ENCODE results near the gene PRKG1.

PRKG1 gene

DNA sequence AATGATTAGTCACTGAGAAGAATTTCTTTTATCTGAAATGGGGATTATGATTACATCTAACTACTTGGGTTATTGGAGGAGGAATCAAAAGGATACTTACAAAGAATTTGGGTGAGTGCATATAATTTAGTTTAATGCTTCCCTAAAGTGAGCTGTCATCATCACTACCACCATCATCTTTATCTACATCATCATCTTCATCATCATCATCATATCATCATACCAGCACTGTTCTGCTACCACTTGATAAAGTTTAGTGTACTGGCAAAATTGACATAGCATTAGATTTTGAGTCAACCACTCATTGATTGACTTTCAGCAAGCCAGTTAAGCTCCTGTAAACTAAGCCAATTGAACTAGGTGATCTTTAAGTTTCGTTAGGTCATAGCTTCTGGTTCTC, 994.2 kb downstream of the PRKG1 start:
- no peak overlapping the region for H3K27ac Mint-ChIP-seq
- peaks cover 3% of the 10 kb centered on the region for H3K9me3 Mint-ChIP-seq
- H3K4me3 Mint-ChIP-seq, result no peak overlapping the region
- H3K36me3 Mint-ChIP-seq (ENCODE audit: low read depth), result no peaks in the 10 kb centered on the region
- H3K4me1 Mint-ChIP-seq (ENCODE audit: low read depth), result no peaks in the 10 kb centered on the region
- no peak for DNase-seq
- no peaks in the 10 kb centered on the region for H3K27me3 Mint-ChIP-seq

DNA sequence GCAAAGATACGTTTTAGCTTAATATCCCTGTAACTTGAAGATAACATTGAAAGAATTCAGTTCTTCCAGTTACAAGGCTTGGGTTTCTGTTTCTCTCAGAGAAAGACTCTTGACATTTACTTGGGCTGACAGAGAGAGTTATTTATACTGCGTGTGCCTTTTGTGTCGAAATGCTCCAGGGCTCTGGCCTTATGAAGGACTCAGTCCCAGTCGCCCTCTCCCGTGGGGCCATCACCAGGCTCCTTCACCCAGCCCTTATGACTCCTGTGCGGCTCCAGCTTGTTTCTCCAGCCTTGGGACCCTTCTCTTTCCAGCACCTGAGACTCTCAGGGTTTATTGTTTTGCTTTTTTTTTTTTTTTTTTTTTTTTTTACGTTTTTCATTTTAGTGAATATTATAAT, 997.5 kb downstream of the PRKG1 start:
- Mint-ChIP-seq H3K9me3 (peaks cover 3% of the 10 kb centered on the region), H3K36me3 (ENCODE audit: low read depth) (no peaks in the 10 kb centered on the region), H3K27me3 (no peaks in the 10 kb centered on the region), H3K4me1 (ENCODE audit: low read depth) (no peaks in the 10 kb centered on the region), H3K4me3 (no peak overlapping the region), H3K27ac (no peak overlapping the region)
- DNase-seq, result no peak

DNA sequence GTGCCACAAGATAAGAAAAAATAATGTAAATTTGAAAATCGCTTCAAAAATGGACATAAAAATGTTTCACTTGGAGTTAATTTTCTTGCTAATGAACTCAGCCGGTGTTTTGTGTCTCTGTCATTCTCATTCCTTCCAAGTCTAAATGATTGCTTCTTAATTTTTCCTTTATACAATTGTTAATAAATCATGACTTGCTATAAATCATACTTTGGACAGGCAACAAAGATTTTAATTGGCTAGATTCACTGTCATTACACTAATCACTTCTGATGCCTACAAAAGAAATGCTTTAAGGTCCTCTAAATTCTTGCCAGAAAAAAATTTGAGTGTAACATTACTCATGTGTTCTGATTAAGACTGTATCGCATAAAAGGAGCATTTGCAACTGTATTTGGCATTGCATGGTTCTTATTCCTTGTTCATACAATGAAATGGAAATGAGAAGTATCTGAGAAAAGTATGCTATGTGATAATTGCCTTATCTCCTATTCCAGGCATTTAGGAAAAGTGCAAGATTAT, 1000.3 kb downstream of the PRKG1 start:
- H3K4me1 Mint-ChIP-seq (ENCODE audit: low read depth), result no peaks in the 10 kb centered on the region
- no peaks in the 10 kb centered on the region for H3K27me3 Mint-ChIP-seq
- H3K36me3 Mint-ChIP-seq (ENCODE audit: low read depth), result no peaks in the 10 kb centered on the region
- DNase-seq, result no peak
- H3K9me3 Mint-ChIP-seq, result no peaks in the 10 kb centered on the region
- no peak overlapping the region for H3K27ac Mint-ChIP-seq
- no peak overlapping the region for H3K4me3 Mint-ChIP-seq

GRCh38 chr10:52077814-52078213, 1003.5 kb downstream of the PRKG1 start:
- DNase-seq, result no peak
- H3K9me3 Mint-ChIP-seq, result no peaks in the 10 kb centered on the region
- H3K4me3 Mint-ChIP-seq, result no peak overlapping the region
- no peaks in the 10 kb centered on the region for H3K27me3 Mint-ChIP-seq
- H3K4me1 Mint-ChIP-seq (ENCODE audit: low read depth), result no peaks in the 10 kb centered on the region
- H3K27ac Mint-ChIP-seq, result no peak overlapping the region
- H3K36me3 Mint-ChIP-seq (ENCODE audit: low read depth), result no peaks in the 10 kb centered on the region

- DNase-seq, result no peak
- Mint-ChIP-seq H3K9me3 (no peaks in the 10 kb centered on the region), H3K4me3 (no peak overlapping the region), H3K4me1 (ENCODE audit: low read depth) (no peaks in the 10 kb centered on the region), H3K36me3 (ENCODE audit: low read depth) (no peaks in the 10 kb centered on the region), H3K27me3 (no peaks in the 10 kb centered on the region), H3K27ac (no peak overlapping the region)
Measured at GRCh38 chr10:52078397-52078937, 1004.2 kb downstream of the PRKG1 start.

GRCh38 chr10:52082307-52082706, 1008.0 kb downstream of the PRKG1 start:
- no peaks in the 10 kb centered on the region for H3K36me3 Mint-ChIP-seq (ENCODE audit: low read depth)
- no peak overlapping the region for H3K4me3 Mint-ChIP-seq
- H3K27me3 Mint-ChIP-seq, result no peaks in the 10 kb centered on the region
- DNase-seq, result no peak
- H3K9me3 Mint-ChIP-seq, result no peaks in the 10 kb centered on the region
- no peak overlapping the region for H3K27ac Mint-ChIP-seq
- no peaks in the 10 kb centered on the region for H3K4me1 Mint-ChIP-seq (ENCODE audit: low read depth)

- Mint-ChIP-seq H3K27me3 (no peaks in the 10 kb centered on the region), H3K36me3 (ENCODE audit: low read depth) (no peaks in the 10 kb centered on the region), H3K4me1 (ENCODE audit: low read depth) (no peaks in the 10 kb centered on the region), H3K4me3 (no peak overlapping the region), H3K9me3 (no peaks in the 10 kb centered on the region), H3K27ac (no peak overlapping the region)
- no peak for DNase-seq
Measured at GRCh38 chr10:52083422-52083821, 1009.1 kb downstream of the PRKG1 start.

GRCh38 chr10:52092390-52092789, 1018.1 kb downstream of the PRKG1 start:
- Mint-ChIP-seq H3K4me1 (ENCODE audit: low read depth) (no peaks in the 10 kb centered on the region), H3K27ac (no peak overlapping the region), H3K27me3 (no peaks in the 10 kb centered on the region), H3K36me3 (ENCODE audit: low read depth) (no peaks in the 10 kb centered on the region), H3K4me3 (no peak overlapping the region), H3K9me3 (no peaks in the 10 kb centered on the region)
- no peak for DNase-seq

GRCh38 chr10:52098130-52098529, 1023.8 kb downstream of the PRKG1 start:
- no peak for DNase-seq
- Mint-ChIP-seq H3K27ac (no peak overlapping the region), H3K4me1 (ENCODE audit: low read depth) (no peaks in the 10 kb centered on the region), H3K27me3 (no peaks in the 10 kb centered on the region), H3K36me3 (ENCODE audit: low read depth) (no peaks in the 10 kb centered on the region), H3K9me3 (no peaks in the 10 kb centered on the region), H3K4me3 (no peak overlapping the region)

GRCh38 chr10:52099026-52099600, 1024.8 kb downstream of the PRKG1 start:
- no peak overlapping the region for H3K4me3 Mint-ChIP-seq
- no peaks in the 10 kb centered on the region for H3K27me3 Mint-ChIP-seq
- no peaks in the 10 kb centered on the region for H3K36me3 Mint-ChIP-seq (ENCODE audit: low read depth)
- no peak overlapping the region for H3K27ac Mint-ChIP-seq
- no peak for DNase-seq
- H3K4me1 Mint-ChIP-seq (ENCODE audit: low read depth), result no peaks in the 10 kb centered on the region
- no peaks in the 10 kb centered on the region for H3K9me3 Mint-ChIP-seq

GRCh38 chr10:52100011-52100547, 1025.8 kb downstream of the PRKG1 start:
- no peaks in the 10 kb centered on the region for H3K9me3 Mint-ChIP-seq
- H3K27ac Mint-ChIP-seq, result no peak overlapping the region

DNA sequence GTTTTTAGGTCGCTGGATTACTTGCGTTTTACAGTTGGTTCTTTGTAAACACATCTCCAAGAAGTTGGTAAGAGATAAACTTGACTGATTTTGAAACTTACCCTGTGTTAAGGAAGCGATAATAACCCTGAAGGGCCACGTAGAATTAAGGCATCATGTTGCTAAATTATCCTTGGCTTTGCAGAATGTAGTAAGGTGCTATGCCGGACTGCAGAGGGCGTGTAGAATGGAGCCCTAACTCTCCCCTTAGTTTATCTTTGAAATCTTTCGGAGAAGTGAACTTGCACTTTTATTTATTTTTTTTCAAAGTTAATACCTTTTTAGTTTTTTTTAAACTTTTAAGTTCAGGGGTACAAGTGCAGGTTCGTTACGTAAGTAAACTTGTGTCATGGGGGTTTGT, 1031.0 kb downstream of the PRKG1 start:
- H3K36me3 Mint-ChIP-seq (ENCODE audit: low read depth), result no peaks in the 10 kb centered on the region
- DNase-seq, result no peak
- H3K27ac Mint-ChIP-seq, result no peak overlapping the region
- no peaks in the 10 kb centered on the region for H3K27me3 Mint-ChIP-seq
- no peak overlapping the region for H3K4me3 Mint-ChIP-seq
- no peaks in the 10 kb centered on the region for H3K4me1 Mint-ChIP-seq (ENCODE audit: low read depth)
- H3K9me3 Mint-ChIP-seq, result no peaks in the 10 kb centered on the region

More at GRCh38 chr10:52100011-52100547, 1025.8 kb downstream of the PRKG1 start:
- no peaks in the 10 kb centered on the region for H3K36me3 Mint-ChIP-seq (ENCODE audit: low read depth)
- H3K4me1 Mint-ChIP-seq (ENCODE audit: low read depth), result no peaks in the 10 kb centered on the region
- H3K4me3 Mint-ChIP-seq, result no peak overlapping the region
- H3K27me3 Mint-ChIP-seq, result no peaks in the 10 kb centered on the region
- no peak for DNase-seq

- H3K27ac Mint-ChIP-seq, result no peak overlapping the region
- H3K27me3 Mint-ChIP-seq, result no peaks in the 10 kb centered on the region
- H3K36me3 Mint-ChIP-seq (ENCODE audit: low read depth), result no peaks in the 10 kb centered on the region
- no peak overlapping the region for H3K4me3 Mint-ChIP-seq
- H3K9me3 Mint-ChIP-seq, result no peaks in the 10 kb centered on the region
- DNase-seq, result no peak
- no peaks in the 10 kb centered on the region for H3K4me1 Mint-ChIP-seq (ENCODE audit: low read depth)
Measured at GRCh38 chr10:52106011-52106410, 1031.7 kb downstream of the PRKG1 start.

GRCh38 chr10:52106899-52107298, 1032.6 kb downstream of the PRKG1 start:
- Mint-ChIP-seq H3K36me3 (ENCODE audit: low read depth) (no peaks in the 10 kb centered on the region), H3K9me3 (no peaks in the 10 kb centered on the region), H3K27me3 (no peaks in the 10 kb centered on the region), H3K4me3 (no peak overlapping the region), H3K27ac (no peak overlapping the region), H3K4me1 (ENCODE audit: low read depth) (no peaks in the 10 kb centered on the region)
- DNase-seq, result no peak

DNA sequence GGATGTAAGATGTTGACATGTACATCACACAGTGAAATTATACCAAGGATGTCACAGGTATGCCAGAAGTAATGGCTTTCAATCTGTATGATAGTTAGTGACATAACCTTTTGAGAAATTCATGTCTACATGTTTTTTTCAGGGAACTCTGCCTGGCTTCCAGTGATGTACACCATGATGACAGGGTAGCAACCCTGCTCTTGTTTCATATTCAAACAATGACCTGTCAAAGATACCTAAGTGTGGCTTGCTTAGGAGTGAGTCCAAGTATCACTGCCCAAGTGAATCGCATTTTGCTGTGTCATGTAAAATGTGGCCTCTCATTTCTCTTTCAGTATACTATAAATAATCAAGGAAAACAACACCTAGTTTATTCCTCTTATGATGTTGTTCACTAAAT, 1033.9 kb downstream of the PRKG1 start:
- H3K27me3 Mint-ChIP-seq, result no peaks in the 10 kb centered on the region
- no peak for DNase-seq
- H3K9me3 Mint-ChIP-seq, result no peaks in the 10 kb centered on the region
- no peaks in the 10 kb centered on the region for H3K36me3 Mint-ChIP-seq (ENCODE audit: low read depth)
- H3K4me1 Mint-ChIP-seq (ENCODE audit: low read depth), result no peaks in the 10 kb centered on the region
- no peak overlapping the region for H3K4me3 Mint-ChIP-seq
- H3K27ac Mint-ChIP-seq, result no peak overlapping the region
